Measurements from ENCODE around the gene NR1I3. TPM values are rescaled to one million over a fixed set of nuclear protein-coding genes. Genes with fewer than 3 reads are reported as not detected.

NR1I3 gene
- total and polyA plus RNA-seq, 2 of the 13 experiments (the other 11 are each of a cell fraction or from before 2014, with no cell fraction given) = 0.62 to 0.95 TPM

- TF ChIP-seq, protein P1, sequence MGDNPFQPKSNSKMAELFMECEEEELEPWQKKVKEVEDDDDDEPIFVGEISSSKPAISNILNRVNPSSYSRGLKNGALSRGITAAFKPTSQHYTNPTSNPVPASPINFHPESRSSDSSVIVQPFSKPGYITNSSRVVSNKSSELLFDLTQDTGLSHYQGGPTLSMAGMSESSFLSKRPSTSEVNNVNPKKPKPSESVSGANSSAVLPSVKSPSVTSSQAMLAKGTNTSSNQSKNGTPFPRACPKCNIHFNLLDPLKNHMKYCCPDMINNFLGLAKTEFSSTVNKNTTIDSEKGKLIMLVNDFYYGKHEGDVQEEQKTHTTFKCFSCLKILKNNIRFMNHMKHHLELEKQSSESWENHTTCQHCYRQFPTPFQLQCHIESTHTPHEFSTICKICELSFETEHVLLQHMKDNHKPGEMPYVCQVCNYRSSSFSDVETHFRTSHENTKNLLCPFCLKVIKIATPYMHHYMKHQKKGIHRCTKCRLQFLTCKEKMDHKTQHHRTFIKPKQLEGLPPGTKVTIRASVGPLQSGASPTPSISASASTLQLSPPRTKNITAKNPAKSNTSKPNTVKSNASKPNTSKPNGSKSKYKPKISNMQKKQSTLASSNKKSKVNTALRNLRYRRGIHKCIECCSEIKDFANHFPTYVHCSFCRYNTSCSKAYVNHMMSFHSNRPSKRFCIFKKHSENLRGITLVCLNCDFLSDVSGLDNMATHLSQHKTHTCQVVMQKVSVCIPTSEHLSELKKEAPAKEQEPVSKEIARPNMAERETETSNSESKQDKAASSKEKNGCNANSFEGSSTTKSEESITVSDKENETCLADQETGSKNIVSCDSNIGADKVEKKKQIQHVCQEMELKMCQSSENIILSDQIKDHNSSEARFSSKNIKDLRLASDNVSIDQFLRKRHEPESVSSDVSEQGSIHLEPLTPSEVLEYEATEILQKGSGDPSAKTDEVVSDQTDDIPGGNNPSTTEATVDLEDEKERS (CRISPR knock-in tag; IDR thresholded peaks at IDR 0.05) = no peak
- no peak for TF ChIP-seq NFIB (CRISPR knock-in tag; IDR thresholded peaks at IDR 0.05; ENCODE audit: borderline replicate concordance)
- no peak for TF ChIP-seq CBX1 (IDR thresholded peaks at IDR 0.05; ENCODE audit: low read depth)
- peak; percentile 67; the same call in 1 of the 2 replicates for TF ChIP-seq ARID5B (CRISPR knock-in tag; IDR thresholded peaks at IDR 0.05)
- TF ChIP-seq, protein P2, sequence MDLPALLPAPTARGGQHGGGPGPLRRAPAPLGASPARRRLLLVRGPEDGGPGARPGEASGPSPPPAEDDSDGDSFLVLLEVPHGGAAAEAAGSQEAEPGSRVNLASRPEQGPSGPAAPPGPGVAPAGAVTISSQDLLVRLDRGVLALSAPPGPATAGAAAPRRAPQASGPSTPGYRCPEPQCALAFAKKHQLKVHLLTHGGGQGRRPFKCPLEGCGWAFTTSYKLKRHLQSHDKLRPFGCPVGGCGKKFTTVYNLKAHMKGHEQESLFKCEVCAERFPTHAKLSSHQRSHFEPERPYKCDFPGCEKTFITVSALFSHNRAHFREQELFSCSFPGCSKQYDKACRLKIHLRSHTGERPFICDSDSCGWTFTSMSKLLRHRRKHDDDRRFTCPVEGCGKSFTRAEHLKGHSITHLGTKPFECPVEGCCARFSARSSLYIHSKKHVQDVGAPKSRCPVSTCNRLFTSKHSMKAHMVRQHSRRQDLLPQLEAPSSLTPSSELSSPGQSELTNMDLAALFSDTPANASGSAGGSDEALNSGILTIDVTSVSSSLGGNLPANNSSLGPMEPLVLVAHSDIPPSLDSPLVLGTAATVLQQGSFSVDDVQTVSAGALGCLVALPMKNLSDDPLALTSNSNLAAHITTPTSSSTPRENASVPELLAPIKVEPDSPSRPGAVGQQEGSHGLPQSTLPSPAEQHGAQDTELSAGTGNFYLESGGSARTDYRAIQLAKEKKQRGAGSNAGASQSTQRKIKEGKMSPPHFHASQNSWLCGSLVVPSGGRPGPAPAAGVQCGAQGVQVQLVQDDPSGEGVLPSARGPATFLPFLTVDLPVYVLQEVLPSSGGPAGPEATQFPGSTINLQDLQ (CRISPR knock-in tag; IDR thresholded peaks at IDR 0.05) = no peak
- TF ChIP-seq, protein P3, sequence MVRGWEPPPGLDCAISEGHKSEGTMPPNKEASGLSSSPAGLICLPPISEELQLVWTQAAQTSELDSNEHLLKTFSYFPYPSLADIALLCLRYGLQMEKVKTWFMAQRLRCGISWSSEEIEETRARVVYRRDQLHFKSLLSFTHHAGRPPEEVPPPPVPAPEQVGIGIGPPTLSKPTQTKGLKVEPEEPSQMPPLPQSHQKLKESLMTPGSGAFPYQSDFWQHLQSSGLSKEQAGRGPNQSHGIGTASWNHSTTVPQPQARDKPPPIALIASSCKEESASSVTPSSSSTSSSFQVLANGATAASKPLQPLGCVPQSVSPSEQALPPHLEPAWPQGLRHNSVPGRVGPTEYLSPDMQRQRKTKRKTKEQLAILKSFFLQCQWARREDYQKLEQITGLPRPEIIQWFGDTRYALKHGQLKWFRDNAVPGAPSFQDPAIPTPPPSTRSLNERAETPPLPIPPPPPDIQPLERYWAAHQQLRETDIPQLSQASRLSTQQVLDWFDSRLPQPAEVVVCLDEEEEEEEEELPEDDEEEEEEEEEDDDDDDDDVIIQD (CRISPR knock-in tag; IDR thresholded peaks at IDR 0.05; ENCODE audit: low read depth) = no peak
- no peak for TF ChIP-seq ZNF205 (CRISPR knock-in tag; IDR thresholded peaks at IDR 0.05)
- TF ChIP-seq, protein P4, sequence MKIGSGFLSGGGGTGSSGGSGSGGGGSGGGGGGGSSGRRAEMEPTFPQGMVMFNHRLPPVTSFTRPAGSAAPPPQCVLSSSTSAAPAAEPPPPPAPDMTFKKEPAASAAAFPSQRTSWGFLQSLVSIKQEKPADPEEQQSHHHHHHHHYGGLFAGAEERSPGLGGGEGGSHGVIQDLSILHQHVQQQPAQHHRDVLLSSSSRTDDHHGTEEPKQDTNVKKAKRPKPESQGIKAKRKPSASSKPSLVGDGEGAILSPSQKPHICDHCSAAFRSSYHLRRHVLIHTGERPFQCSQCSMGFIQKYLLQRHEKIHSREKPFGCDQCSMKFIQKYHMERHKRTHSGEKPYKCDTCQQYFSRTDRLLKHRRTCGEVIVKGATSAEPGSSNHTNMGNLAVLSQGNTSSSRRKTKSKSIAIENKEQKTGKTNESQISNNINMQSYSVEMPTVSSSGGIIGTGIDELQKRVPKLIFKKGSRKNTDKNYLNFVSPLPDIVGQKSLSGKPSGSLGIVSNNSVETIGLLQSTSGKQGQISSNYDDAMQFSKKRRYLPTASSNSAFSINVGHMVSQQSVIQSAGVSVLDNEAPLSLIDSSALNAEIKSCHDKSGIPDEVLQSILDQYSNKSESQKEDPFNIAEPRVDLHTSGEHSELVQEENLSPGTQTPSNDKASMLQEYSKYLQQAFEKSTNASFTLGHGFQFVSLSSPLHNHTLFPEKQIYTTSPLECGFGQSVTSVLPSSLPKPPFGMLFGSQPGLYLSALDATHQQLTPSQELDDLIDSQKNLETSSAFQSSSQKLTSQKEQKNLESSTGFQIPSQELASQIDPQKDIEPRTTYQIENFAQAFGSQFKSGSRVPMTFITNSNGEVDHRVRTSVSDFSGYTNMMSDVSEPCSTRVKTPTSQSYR (CRISPR knock-in tag; IDR thresholded peaks at IDR 0.05; ENCODE audit: borderline replicate concordance) = peak; percentile 40; the same call in 1 of the 2 replicates
- no peak for TF ChIP-seq ZNF563 (CRISPR knock-in tag; IDR thresholded peaks at IDR 0.05)
- no peak for TF ChIP-seq GABPA (IDR thresholded peaks at IDR 0.05; ENCODE audit: low read depth, low read length)
- TF ChIP-seq GABPA (CRISPR knock-in tag; IDR thresholded peaks at IDR 0.05; ENCODE audit: low read depth) = no peak
- TF ChIP-seq ZNF33B (CRISPR knock-in tag; IDR thresholded peaks at IDR 0.05) = no peak
- TF ChIP-seq, protein P5, sequence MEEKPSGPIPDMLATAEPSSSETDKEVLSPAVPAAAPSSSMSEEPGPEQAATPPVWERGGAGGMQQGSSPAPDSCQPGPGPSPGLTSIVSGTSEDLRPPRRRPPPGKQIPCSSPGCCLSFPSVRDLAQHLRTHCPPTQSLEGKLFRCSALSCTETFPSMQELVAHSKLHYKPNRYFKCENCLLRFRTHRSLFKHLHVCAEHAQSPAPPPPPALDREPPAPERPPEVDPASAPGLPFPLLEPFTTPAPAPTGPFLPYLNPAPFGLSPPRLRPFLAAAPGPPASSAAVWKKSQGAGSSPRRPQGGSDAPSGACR (CRISPR knock-in tag; IDR thresholded peaks at IDR 0.05) = no peak
- 0 out of 2 replicates have a peak, but pooled peaks have one; percentile 21 for TF ChIP-seq FOXC1 (CRISPR knock-in tag; IDR thresholded peaks at IDR 0.05; ENCODE audit: borderline replicate concordance)
- no peak for TF ChIP-seq ZNF776 (CRISPR knock-in tag; IDR thresholded peaks at IDR 0.05)
Observed at GRCh38 chr1:161238039-161238473, at the start of gene NR1I3 (continued).
